GM23338 (cell line): ENCODE results near the gene OR51I2. TPM values are rescaled to one million over a fixed set of nuclear protein-coding genes. Genes with fewer than 3 reads are reported as not detected.

Experiments
- polyA plus RNA-seq: library from polyadenylated mRNA; unstranded; fragments of >200 nt; fragmentation: Nextera tagmentation; extraction: Ambion mirVana; gene quantifications from 2 replicates; pipeline ENCODE4 v1.2.1, GENCODE V29; 2016
- total RNA-seq: library from RNA; depleted of rRNA; stranded (reverse); fragments of >200 nt; shearing (Covaris generic); gene quantifications from 2 replicates; pipeline ENCODE4 v1.2.3, GENCODE V29; 2014; rRNA removed

OR51I2 gene
- total and polyA plus RNA-seq, 2 experiments from 2014 or later, result not detected

Other genes with a start within 250 kb of the OR51I2 start
- gene OR51V1, start 248.6 kb upstream of the OR51I2 start, total RNA-seq, result not detected in 2 replicates
- gene OR51V1, start 248.6 kb upstream of the OR51I2 start, polyA plus RNA-seq, result not detected in 2 replicates
- not detected in 2 replicates for gene HBB, start 222.3 kb upstream of the OR51I2 start, total RNA-seq
- gene HBB, start 222.3 kb upstream of the OR51I2 start, polyA plus RNA-seq, result not detected in 2 replicates
- not detected in 2 replicates for gene HBD, start 214.8 kb upstream of the OR51I2 start, total RNA-seq
- not detected in 2 replicates for gene HBD, start 214.8 kb upstream of the OR51I2 start, polyA plus RNA-seq
- not detected in 2 replicates for gene HBG1, start 199.5 kb upstream of the OR51I2 start, total RNA-seq
- gene HBG1, start 199.5 kb upstream of the OR51I2 start, polyA plus RNA-seq, result not detected in 2 replicates
- not detected in 2 replicates for gene HBG2, start 194.5 kb upstream of the OR51I2 start, total RNA-seq
- gene HBG2, start 194.5 kb upstream of the OR51I2 start, polyA plus RNA-seq, result not detected in 2 replicates
- 1.0 TPM in 1 of 2 replicates, not detected in the other for gene HBE1, start 179.4 kb upstream of the OR51I2 start, total RNA-seq
- not detected in 2 replicates for gene HBE1, start 179.4 kb upstream of the OR51I2 start, polyA plus RNA-seq
- gene OR51B4, start 147.4 kb upstream of the OR51I2 start, total RNA-seq, result not detected in 2 replicates
- not detected in 2 replicates for gene OR51B4, start 147.4 kb upstream of the OR51I2 start, polyA plus RNA-seq
- gene OR51B2, start 125.0 kb upstream of the OR51I2 start, total RNA-seq, result not detected in 2 replicates
- not detected in 2 replicates for gene OR51B2, start 125.0 kb upstream of the OR51I2 start, polyA plus RNA-seq
- gene OR51B5, start 105.8 kb upstream of the OR51I2 start, total RNA-seq, result not detected in 2 replicates
- not detected in 2 replicates for gene OR51B5, start 105.8 kb upstream of the OR51I2 start, polyA plus RNA-seq
- not detected in 2 replicates for gene OR51B6, start 97.8 kb upstream of the OR51I2 start, total RNA-seq
- not detected in 2 replicates for gene OR51B6, start 97.8 kb upstream of the OR51I2 start, polyA plus RNA-seq
- gene OR51M1, start 65.5 kb upstream of the OR51I2 start, total RNA-seq, result 0.03 and 0.35 TPM in 2 replicates
- not detected in 2 replicates for gene OR51M1, start 65.5 kb upstream of the OR51I2 start, polyA plus RNA-seq
- not detected in 2 replicates for gene OR51Q1, start 27.2 kb upstream of the OR51I2 start, total RNA-seq
- gene OR51Q1, start 27.2 kb upstream of the OR51I2 start, polyA plus RNA-seq, result not detected in 2 replicates
- 1.1 TPM in 1 of 2 replicates, not detected in the other for gene OR51I1, start 7.8 kb upstream of the OR51I2 start, total RNA-seq
- not detected in 2 replicates for gene OR51I1, start 7.8 kb upstream of the OR51I2 start, polyA plus RNA-seq
- gene OR52D1, start 39.4 kb downstream of the OR51I2 start, total RNA-seq, result not detected in 2 replicates
- not detected in 2 replicates for gene OR52D1, start 39.4 kb downstream of the OR51I2 start, polyA plus RNA-seq
- gene UBQLN3, start 60.6 kb downstream of the OR51I2 start, total RNA-seq, result not detected in 2 replicates
- not detected in 2 replicates for gene UBQLN3, start 60.6 kb downstream of the OR51I2 start, polyA plus RNA-seq
- gene UBQLNL, start 67.4 kb downstream of the OR51I2 start, total RNA-seq, result 0.35 and 0.52 TPM in 2 replicates
- 0.09 TPM in 1 of 2 replicates, not detected in the other for gene UBQLNL, start 67.4 kb downstream of the OR51I2 start, polyA plus RNA-seq
- gene OR52H1, start 99.2 kb downstream of the OR51I2 start, total RNA-seq, result 0.28 TPM in 1 of 2 replicates, not detected in the other
- not detected in 2 replicates for gene OR52H1, start 99.2 kb downstream of the OR51I2 start, polyA plus RNA-seq
- not detected in 2 replicates for gene OR52B6, start 131.6 kb downstream of the OR51I2 start, total RNA-seq
- not detected in 2 replicates for gene OR52B6, start 131.6 kb downstream of the OR51I2 start, polyA plus RNA-seq
- 49.0 and 50.8 TPM in 2 replicates for gene TRIM6, start 147.3 kb downstream of the OR51I2 start, total RNA-seq
- 24.3 and 26.4 TPM in 2 replicates for gene TRIM6, start 147.3 kb downstream of the OR51I2 start, polyA plus RNA-seq
- 1.1 and 2.6 TPM in 2 replicates for gene TRIM34, start 175.7 kb downstream of the OR51I2 start, total RNA-seq
- gene TRIM34, start 175.7 kb downstream of the OR51I2 start, polyA plus RNA-seq, result 0.57 and 1.9 TPM in 2 replicates
- gene TRIM5, start 235.8 kb downstream of the OR51I2 start, total RNA-seq, result 17.7 and 20.8 TPM in 2 replicates
- gene TRIM5, start 235.8 kb downstream of the OR51I2 start, polyA plus RNA-seq, result 16.1 and 21.0 TPM in 2 replicates
- gene TRIM22, start 240.5 kb downstream of the OR51I2 start, total RNA-seq, result 30.9 and 41.1 TPM in 2 replicates
- 17.8 and 23.9 TPM in 2 replicates for gene TRIM22, start 240.5 kb downstream of the OR51I2 start, polyA plus RNA-seq